SK-N-SH (cell line): ENCODE data around the gene RAC2.

Source experiments
- CTCF ChIP-seq: fragments of 200-600 bp; sonication (generic); IDR thresholded peaks from 2 replicates; pipeline ENCODE4 v1.6.1; 2017; ENCODE audit warnings: antibody characterized with exemption, mild to moderate bottlenecking, moderate library complexity
- EZH2phosphoT487 ChIP-seq: fragments of 200-600 bp; sonication (generic); IDR thresholded peaks from 2 replicates; pipeline ENCODE4 v1.6.1; 2017; ENCODE audit warnings: low read depth, mixed run types, mild to moderate bottlenecking, antibody characterized with exemption, moderate library complexity, borderline replicate concordance
- POLR2AphosphoS5 ChIP-seq: IDR thresholded peaks from 2 replicates; pipeline ENCODE4 v1.6.1; 2012; ENCODE audit warnings: low read depth, low read length
- RAD21 ChIP-seq: IDR thresholded peaks from 2 replicates; pipeline ENCODE4 v1.6.1; 2012; ENCODE audit warnings: mild to moderate bottlenecking, low read length

GRCh38 chr22:37258005-37258752, 14.1 kb upstream of the RAC2 start:
- TF ChIP-seq CTCF (no peak), POLR2AphosphoS5 (no peak), RAD21 (no peak), EZH2phosphoT487 (no peak)
